Measurements from ENCODE around the gene HSPG2. TPM values are rescaled to one million over a fixed set of nuclear protein-coding genes. Genes with fewer than 3 reads are reported as not detected.

The HSPG2 gene
- total and polyA plus RNA-seq, 2 of the 13 experiments (the other 11 are each of a cell fraction or from before 2014, with no cell fraction given): 9.1 to 13.1 TPM

DNA sequence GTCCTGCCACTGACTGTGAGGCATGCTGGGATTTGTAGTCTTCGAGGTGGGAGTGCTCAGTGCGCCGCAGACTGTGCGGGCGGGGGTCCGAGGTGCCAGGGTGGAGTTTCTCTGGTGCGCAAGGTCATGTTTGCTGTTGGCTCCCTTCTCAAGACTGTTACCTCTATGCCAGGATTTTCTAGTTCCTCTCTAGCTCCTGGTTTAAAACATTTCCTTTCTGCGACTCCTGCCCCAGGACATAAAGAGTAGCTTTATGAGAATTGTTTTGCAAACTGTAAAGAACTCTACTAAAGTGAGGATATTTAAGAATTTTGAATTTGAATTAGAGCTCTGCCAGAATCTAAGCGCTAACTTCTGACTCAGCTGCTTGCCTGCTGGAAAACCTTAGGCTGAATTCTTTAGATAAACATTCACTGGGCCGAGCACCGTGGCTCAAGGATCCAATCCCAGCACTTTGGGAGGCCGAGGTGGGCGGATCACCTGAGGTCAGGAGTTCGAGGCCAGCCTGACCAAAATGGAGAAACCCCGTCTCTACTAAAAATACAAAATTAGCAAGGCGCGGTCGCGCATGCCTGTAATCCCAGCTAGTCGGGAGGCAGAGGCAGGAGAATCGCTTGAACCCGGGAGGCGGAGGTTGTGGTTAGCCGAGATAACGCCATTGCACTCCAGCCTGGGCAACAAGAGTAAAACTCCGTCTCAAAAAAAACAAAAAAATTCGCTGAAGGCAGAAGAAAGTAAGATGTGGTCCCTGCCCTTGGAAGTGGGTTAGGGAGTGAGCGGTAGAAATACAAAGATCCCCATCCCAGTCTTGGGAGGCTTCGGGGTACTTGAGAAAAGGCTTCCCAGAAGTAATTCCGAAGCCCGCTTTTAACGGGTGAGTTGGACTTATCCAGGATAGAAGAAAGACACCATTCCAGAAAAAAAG is 153.2 kb downstream of the HSPG2 start (continued):
- TF ChIP-seq ZNF652 (CRISPR knock-in tag; IDR thresholded peaks at IDR 0.05; ENCODE audit: borderline replicate concordance, low read depth) (no peak), ZUFSP (CRISPR knock-in tag; IDR thresholded peaks at IDR 0.05; ENCODE audit: borderline replicate concordance) (no peak), POLR2AphosphoS5 (IDR thresholded peaks at IDR 0.05; ENCODE audit: low read depth, low read length) (no peak), THAP8 (CRISPR knock-in tag; IDR thresholded peaks at IDR 0.05; ENCODE audit: borderline replicate concordance) (no peak), ZNF550 (CRISPR knock-in tag; IDR thresholded peaks at IDR 0.05; ENCODE audit: borderline replicate concordance) (no peak), CBFB (CRISPR knock-in tag; IDR thresholded peaks at IDR 0.05) (no peak; the same call in 1 of the 2 replicates), GZF1 (CRISPR knock-in tag; IDR thresholded peaks at IDR 0.05) (no peak), NAIF1 (CRISPR knock-in tag; IDR thresholded peaks at IDR 0.05; ENCODE audit: borderline replicate concordance) (no peak), RFX3 (CRISPR knock-in tag; IDR thresholded peaks at IDR 0.05) (no peak), SSRP1 (CRISPR knock-in tag; IDR thresholded peaks at IDR 0.05) (no peak), RNF219 (CRISPR knock-in tag; IDR thresholded peaks at IDR 0.05) (no peak), ZBTB34 (CRISPR knock-in tag; IDR thresholded peaks at IDR 0.05) (peak; percentile 36; the same call in 1 of the 2 replicates)
- TF ChIP-seq, protein P1, sequence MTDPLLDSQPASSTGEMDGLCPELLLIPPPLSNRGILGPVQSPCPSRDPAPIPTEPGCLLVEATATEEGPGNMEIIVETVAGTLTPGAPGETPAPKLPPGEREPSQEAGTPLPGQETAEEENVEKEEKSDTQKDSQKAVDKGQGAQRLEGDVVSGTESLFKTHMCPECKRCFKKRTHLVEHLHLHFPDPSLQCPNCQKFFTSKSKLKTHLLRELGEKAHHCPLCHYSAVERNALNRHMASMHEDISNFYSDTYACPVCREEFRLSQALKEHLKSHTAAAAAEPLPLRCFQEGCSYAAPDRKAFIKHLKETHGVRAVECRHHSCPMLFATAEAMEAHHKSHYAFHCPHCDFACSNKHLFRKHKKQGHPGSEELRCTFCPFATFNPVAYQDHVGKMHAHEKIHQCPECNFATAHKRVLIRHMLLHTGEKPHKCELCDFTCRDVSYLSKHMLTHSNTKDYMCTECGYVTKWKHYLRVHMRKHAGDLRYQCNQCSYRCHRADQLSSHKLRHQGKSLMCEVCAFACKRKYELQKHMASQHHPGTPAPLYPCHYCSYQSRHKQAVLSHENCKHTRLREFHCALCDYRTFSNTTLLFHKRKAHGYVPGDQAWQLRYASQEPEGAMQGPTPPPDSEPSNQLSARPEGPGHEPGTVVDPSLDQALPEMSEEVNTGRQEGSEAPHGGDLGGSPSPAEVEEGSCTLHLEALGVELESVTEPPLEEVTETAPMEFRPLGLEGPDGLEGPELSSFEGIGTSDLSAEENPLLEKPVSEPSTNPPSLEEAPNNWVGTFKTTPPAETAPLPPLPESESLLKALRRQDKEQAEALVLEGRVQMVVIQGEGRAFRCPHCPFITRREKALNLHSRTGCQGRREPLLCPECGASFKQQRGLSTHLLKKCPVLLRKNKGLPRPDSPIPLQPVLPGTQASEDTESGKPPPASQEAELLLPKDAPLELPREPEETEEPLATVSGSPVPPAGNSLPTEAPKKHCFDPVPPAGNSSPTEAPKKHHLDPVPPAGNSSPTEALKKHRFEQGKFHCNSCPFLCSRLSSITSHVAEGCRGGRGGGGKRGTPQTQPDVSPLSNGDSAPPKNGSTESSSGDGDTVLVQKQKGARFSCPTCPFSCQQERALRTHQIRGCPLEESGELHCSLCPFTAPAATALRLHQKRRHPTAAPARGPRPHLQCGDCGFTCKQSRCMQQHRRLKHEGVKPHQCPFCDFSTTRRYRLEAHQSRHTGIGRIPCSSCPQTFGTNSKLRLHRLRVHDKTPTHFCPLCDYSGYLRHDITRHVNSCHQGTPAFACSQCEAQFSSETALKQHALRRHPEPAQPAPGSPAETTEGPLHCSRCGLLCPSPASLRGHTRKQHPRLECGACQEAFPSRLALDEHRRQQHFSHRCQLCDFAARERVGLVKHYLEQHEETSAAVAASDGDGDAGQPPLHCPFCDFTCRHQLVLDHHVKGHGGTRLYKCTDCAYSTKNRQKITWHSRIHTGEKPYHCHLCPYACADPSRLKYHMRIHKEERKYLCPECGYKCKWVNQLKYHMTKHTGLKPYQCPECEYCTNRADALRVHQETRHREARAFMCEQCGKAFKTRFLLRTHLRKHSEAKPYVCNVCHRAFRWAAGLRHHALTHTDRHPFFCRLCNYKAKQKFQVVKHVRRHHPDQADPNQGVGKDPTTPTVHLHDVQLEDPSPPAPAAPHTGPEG (CRISPR knock-in tag; IDR thresholded peaks at IDR 0.05): no peak
